DND-41 (cell line): ENCODE results near the gene ZNF484.

Experiments used
- CTCF ChIP-seq: IDR thresholded peaks from 2 replicates; pipeline ENCODE4 v1.5.1; 2012; ENCODE audit warnings: borderline replicate concordance, low read length, moderate library complexity, mild to moderate bottlenecking; ENCODE audit not compliant: poor library complexity, severe bottlenecking; ENCODE audit errors: extremely low read depth
- EZH2 ChIP-seq: IDR thresholded peaks from 3 replicates; pipeline ENCODE4 v1.6.1; 2012; ENCODE audit warnings: borderline replicate concordance, low read depth, mild to moderate bottlenecking, moderate library complexity, low read length, inconsistent platforms; ENCODE audit not compliant: severe bottlenecking

- TF ChIP-seq CTCF (no peak), EZH2 (no peak)
Observed at GRCh38 chr9:92853716-92854115, 24.1 kb downstream of the ZNF484 start.
